Kidney tubule cell (primary cell): ENCODE measurements around the gene FHOD1.

Experiments
- DNase-seq: peaks from one replicate; pipeline ENCODE4 v3.0.0-alpha.2; 2018; ENCODE audit warnings: low spot score

FHOD1 gene

DNA sequence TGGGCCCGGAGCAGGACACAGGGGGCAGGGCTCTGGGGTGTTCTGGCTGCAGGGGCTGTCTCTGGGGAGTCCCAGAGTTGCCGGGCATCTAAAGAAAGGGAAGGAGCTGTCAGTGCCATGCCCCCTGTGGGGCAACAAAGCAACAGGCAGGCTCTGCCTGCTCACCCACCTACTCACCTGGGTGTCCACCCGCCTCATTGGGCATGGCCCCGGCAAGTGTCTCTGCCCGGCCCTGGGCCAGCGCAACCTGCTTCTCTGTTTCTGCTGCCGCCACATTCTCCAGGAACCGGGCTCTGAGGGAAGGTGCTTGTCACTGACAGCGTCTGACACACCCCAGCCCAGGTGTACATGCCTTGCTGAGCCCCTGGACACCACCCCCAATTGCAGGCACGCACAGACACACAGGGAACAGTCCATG, 13.1 kb downstream of the FHOD1 start:
- DNase-seq: no peak

DNA sequence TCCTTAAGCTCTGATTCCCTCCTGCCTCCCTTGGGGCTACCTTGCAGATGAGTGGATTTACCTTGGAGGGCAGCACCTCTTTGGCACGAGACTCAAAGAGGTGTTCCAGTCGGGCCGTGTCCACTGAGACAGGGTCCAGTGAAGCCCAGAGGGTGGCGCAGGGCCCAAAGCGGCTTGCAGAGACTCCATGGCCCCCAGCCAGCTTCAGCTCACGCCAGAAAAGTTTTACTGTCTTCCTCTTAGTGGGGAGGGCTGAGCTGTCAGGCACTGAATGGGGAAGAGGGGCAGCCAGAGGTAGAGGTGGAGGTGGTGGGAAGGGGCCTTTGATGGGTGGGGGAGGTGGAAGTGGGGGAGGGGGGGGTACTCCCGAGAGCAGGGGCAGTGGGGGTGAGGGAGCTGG, 13.7 kb downstream of the FHOD1 start:
- DNase-seq: no peak

DNA sequence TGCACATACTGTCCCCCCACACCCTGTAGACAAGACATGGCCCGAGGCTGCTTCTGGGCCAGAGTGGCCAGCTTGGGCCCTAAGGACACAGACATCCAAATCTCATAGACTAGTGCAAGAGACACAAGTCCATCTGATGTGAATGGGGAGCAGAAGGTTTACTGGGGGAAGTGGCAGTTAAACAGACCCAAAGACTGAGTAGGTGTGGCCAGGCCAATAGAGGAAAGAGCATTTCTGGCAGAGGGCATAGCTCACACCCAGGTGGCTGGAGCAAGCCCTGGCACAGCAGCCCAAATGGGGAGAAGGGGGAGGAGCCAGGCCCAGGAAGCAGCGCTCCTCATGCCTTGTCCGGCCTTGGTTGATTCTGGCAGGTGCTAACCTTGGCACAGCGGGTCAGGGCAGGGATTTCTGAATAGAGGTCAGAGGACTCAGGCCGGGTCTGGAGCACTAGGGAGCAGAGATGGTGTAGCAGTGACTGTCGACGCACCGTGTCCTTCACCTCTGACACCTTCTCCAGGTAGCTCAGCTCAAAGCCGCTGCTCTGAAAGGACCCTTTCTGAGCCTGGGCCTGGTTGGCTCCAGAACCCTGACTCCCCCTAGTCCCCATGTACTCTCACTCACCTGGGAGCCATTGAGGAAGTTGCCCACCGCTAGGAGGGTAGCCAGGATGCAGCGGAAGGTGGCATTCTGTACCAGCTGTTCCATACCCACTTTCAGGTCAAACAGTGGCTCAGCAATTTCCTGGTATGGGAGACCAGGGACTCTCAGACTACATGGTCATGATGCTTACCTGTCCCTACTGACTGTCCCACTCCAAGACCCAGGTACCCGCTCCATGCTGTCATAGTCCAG, 16.2 kb downstream of the FHOD1 start:
- DNase-seq: no peak

DNA sequence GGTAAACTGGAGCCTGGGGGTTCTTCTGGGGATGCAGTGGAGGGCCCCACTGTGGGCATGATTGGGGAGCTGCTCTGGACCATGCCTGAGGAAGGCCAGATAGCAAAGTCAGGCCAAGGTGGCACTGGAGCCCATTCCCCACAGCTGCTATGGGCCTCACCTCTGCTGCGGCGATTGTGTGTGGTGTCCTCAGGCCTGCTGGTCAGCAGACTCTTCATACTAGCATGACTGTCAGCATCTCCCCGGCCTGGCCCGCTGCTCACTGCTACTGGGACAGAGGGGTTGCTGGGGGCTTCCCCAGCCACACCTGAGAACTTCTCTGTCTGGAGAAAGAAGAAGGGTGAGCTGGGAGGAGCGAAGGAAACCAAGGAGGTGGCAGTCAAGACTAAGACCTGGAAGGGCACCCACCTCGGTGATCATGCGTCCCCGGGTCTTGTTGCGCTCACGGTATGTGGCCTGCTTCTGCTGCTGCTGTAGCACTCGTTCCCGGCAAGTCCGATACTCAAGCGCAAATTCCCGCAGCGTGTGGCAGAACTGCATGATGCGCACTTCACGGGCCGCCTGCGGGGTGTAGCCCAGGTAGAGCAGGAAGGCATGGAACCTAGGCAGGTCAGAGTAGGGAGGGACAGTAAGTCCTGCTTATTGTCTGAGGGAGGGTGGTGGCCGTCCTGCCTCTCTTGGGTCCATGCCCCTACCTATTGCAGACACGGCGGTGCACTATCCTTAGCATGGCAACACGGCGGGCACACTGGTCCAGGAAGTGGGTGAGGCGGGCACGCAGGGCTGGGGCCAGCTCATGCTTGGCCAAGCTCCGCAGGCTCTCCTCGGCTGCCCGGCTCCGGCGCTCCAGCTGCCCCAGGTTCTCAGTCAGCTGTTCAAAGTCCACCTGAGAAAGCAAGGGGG, 17.1 kb downstream of the FHOD1 start:
- no peak for DNase-seq

DNA sequence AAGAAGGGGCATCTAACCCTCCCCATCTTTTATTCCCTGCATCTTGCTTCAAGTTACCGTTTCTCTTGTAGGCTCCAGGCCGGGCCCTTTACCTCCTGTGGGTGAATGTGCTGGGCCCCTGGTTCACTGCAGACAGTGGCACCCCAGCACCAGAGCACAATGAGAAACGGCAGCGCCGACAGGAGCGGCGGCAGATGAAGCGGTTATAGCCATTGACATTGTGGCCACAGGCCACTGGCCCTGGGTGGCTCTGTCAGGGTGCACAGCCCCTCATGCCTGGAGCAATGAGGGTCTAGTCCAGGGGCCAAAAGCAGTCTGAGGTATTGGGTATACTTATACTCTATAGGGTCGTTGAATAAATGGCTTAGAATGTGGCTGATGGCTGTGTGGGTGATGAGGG, 18.4 kb downstream of the FHOD1 start:
- DNase-seq: no peak

DNA sequence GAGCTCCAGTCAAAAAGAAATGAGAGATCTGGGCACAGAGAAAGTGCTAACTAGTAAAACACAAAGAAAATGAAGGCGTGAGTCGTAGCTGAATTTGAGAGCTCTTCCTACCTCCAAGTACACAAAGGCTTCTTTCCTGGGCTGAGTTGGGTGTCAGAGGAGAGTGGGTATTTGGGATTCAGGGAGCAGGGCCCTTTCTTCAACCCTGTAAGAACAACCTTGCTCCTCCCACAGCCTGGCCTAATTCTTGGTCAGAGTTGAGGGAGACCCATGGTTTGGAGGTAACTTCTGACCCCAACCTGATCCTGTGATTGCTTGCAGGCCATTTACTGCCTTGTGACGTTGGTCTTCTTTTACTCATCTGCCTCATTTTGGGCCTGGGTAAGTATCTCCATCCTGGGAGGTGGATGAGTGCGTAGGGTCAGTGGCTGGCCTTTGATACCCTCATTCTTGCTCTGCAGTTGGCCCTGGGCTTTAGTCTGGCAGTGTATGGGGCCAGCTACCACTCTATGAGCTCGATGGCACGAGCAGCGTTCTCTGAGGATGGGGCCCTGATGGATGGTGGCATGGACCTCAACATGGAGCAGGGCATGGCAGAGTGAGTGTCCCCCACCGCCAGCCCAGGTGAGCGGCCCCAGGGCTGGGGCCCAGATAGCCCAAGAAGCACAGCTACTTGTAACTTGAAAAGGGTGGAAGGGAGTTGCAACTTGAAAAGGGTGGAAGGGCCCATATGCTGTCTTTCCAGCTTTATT, 19.1 kb downstream of the FHOD1 start:
- DNase-seq: no peak

DNA sequence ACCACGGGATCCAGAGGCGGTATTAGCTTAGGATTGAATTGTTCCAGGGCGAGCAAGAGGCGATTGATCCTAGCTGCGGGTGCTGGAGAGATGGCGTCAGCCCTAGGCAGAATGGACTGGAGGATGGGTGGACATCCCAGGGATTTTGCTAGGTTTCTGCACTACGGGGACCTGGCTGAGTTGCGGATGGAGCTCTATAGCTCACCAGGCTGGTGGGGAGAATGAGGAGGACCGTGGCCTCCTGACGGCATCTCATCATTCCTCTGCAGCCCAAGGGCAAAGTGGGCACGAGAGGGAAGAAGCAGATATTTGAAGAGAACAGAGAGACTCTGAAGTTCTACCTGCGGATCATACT, 19.7 kb downstream of the FHOD1 start:
- no peak for DNase-seq

DNA sequence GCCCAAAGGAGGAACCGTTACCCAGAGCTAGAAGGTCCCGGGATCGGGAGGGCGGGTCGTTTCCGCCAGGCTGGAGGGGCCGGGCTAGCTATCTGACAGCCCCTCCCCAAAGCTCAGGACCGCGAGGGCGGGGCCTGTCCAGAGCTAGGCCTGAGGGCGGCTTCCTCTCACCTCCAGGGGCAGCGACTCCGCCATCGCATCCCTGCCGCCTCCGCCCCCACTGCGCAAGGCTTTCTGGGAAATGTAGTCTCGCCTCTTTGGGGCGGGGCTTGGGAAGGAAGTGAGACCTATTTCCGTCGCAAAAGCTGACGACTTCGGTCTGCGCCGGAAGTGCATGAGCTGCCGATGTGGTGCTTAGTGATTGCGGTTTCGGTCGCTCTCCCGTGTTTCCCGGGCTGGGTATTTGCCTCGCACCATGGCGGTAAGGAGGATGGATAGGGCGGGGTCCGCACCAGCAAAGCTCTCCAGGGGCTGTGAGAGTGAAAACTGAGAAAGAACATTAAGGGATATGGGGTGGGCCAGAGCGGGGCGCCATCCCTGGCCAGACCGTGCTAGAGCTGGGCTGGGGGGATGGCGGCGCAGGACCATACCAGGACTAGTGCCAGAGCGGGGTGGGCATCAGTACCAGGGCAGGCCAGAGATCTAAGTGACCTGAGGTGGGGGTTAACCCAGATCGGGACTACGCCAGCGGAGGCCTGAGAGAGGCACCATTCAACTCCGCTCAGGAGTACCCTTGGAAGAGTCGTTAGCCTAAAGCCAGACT, 20.3 kb downstream of the FHOD1 start, which contains the start of gene TMEM208:
Gene TMEM208 (plus strand): TSS at position 327 of the 763 bp plus-strand sequence. CDS start 89 bp downstream, at position 416.
- DNase-seq: peak; percentile 99

DNA sequence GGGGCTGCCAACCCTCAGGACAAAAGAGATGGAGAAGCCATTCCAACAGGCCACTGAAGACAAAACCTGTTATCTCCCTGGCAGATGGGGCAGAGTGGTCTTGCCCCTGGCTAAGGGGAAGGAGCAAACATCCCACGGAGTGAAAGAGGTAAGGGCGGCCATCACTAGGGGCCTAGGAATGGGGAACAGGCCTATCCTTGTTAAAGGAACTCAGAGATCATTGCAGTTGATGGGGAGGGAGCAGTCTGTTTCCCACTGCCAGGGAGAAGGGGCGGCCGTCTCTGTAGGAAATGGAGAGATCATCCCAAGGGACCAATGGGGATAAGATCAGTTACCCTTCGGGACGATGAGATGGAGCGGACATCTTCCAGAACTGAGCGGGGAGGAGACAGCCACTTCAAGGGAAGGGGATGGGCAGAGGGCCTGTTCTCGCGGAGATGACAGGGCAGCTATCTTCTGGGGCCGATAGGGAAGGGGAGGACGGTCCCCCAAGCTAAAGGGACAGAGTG, 20.9 kb downstream of the FHOD1 start:
- no peak for DNase-seq

DNA sequence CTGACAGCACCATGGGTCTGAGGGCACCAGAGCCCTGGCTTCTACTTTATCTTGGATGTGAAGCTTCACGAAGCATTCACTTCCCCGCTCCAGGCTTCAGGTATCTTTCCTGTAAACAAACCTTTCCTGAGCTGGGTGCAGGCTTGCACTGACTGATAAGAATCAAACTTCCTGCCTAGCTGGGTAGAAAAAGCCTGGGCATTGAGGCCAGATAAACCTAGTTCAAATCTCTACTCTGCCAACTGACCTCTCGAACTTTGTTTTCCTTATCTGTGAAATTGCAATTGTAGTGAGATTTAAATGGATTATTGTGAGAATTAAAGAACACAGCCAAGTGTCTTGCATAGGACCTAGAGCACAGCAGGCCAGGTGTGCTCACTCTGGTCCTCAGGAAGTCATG, 23.3 kb downstream of the FHOD1 start:
- DNase-seq: no peak

DNA sequence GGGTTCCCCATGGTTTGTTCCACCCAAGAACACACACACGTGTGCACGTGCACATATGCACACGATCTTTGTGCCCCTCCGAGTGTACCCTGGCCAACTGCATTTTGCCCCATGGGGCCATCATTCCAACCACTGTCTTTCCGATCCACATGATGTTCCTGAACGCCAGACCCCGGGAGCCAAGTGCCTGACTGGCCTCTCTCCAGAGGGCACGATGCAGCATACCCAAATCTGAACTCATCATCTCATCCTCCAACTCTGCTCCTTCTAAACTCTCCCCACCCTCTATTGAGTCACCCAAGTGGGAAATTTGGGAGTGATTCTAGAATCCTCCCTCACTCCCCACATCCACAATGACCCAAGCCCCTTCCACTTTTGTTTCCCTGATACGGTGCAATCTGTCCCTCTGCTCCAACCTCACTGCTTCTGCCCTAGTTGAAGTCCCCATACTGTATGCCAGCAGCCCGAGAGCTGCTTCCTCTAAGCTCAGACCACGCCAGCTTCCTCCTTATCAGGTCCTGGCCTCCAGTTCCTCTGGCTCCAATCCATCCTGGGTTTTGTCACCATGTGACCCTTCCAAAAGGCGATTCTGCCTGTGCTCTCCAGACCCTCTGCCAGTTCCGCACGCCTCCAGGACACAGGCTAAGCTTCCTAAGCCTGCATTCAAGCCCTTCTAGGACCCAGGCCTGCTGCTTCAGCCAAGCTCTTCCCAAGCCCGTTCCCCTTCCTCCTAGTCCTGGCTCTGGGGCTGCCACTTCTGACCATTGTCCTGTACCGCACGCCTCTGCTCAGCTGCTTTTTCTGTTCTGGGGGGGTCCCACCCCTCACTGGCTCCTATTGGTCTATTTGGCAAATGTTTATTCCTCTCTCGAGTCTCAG, 30.4 kb downstream of the FHOD1 start:
- no peak for DNase-seq

DNA sequence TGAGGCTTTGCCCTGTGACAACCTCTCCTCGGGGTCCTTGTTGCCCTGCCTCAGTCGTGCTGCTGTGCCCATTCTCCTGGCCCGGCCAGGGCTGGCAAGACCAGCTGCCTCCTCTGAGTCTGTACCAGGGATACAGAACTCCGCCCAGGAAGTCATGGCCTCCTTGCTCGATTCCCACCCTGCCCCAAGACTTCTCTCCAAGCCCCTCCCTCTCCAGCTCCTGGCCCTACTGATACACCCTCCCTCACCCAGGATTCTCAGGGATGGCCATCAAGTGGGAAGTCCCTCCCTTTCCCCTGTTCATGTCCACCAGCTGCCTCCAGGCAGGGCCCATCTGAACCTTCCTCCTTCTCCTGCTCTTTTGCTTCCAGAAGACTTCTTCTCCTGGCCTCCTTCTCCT, 31.6 kb downstream of the FHOD1 start:
- no peak for DNase-seq

DNA sequence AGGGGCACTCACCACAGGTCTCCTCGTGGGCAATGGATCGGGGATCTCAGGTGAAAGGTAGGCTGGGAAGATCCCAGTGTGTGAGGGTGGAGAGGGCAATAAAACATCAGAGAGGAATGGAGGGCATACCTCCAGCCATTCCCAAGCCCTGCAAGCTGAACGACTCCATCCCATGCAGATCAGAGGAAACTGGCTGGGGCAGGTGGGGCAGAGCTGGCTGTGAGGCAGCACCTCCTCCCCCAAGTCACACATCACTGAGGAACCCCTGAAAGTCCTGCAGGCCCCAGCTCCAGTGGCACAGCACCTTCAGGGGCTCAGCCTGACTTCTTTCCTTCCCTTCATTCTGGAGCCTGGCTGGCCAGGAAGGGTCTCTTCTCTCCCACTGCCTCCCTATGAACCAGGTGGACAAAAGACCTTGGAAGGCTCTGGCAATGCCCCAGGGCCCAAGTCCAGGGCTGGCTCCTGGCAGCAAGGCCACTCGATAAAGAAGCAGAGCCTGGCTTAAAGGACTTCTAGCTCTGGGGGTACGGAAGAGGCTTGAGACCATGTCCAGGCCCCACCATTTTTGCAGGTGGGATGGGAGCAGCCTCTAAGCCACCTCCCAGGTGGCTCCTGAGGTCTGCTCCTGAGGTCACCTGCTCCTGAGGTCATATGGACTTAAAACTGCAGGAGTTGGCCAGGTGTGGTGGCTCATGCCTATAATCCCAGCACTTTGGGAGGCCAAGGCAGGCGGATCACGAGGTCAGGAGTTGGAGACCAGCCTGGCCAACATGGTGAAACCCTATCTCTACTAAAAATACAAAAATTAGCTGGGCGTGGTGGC, 33.9 kb downstream of the FHOD1 start:
- no peak for DNase-seq

DNA sequence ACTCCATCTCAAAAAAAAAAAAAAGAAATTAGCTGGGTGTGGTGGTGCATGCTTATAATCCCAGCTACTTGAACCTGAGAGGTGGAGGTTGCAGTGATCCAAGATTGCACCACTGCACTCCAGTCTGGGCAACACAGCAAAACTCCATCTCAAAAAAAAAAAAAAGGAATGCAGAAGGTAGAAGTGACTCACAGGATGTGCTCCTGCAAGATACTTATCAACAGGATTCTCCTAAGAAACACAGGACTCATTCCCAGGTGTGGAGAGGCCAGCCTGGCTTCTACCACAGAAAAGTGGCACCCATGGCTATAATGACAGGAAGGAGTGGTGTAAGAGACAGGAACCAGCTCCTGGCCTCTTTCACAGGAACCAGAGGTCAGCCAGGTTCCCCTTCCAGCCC, 34.5 kb downstream of the FHOD1 start:
- peak; percentile 83 for DNase-seq

DNA sequence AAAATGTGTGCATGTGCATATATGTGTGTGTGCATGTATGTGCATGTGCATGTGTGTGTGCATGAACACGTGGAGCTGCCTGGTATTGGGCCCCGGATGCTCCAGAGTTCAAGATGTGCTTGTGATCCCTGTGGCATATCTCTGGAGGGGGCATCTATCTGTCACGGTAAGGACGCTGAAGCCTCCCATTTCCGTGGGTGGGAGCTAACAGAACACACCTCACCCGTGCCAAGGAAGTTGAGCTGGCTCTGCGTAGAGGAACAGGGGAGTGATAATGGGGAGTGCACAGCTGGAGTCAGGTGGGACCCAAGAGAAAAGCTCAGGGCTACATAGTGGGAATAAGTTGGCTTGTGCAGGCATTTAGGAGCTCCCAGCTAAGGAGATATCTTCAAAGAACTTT, 35.6 kb downstream of the FHOD1 start:
- no peak for DNase-seq

DNA sequence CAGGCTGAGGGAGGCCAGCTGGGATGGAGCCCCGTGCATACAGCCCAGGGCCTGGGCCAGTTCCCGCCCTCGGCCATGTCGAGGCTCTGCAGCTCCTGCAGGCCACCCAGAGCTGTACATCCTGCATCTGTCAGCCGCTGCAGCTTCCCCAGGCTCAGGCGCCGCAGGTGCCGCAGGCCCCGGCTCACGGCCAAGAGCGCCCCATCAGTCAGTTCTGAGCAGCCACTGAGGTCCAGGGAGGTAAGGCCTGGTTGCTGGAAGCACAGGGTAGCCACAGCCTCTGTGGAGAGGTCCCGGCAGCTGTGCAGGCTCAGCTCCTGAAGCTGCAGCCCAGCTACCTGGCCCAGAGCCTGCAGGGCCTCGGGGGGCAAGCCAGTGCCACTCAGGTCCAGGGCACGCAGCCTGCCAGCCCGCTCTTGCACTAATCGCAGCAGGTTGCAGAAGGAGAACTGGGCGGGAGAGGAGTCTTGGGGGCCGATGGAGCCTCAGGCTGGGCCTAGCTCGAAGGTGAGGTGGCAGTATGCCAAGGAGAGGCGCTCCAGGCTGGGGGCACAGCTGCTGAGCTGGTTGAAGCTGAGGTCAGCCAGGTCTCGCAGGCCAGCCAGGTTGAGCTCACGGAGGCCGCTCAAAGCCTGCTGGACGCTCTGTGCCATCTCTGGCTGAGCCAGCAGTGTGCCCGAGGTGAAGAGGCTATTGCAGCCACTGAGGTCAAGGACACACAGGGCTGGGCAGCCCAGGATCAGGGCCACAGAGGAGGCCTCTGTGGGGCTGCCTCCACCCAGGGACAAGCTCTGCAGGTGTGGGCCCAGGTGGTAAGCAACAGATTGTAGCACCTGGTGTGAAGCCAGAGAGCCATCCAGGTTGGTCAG, 37.0 kb downstream of the FHOD1 start:
- DNase-seq: no peak

DNA sequence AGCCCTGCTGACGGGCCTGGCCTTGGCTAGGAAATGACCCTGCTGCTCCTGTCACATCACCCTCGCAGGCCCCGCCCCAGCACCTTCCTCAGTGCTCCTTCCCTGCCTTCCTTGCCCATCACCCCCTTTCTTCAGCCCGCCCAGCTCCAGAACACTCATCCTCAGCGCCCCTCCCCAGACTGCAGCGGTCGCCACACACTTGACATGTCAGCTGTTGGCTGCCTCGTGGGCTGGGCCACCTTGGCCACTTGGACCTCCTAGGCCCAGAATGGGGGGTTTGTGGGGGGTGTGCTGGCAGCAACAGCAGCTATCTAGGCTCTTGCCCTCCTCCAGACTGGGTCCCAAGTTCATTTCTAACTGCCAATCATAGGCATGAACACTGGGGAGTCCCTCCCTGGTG, 37.7 kb downstream of the FHOD1 start:
- no peak for DNase-seq

DNA sequence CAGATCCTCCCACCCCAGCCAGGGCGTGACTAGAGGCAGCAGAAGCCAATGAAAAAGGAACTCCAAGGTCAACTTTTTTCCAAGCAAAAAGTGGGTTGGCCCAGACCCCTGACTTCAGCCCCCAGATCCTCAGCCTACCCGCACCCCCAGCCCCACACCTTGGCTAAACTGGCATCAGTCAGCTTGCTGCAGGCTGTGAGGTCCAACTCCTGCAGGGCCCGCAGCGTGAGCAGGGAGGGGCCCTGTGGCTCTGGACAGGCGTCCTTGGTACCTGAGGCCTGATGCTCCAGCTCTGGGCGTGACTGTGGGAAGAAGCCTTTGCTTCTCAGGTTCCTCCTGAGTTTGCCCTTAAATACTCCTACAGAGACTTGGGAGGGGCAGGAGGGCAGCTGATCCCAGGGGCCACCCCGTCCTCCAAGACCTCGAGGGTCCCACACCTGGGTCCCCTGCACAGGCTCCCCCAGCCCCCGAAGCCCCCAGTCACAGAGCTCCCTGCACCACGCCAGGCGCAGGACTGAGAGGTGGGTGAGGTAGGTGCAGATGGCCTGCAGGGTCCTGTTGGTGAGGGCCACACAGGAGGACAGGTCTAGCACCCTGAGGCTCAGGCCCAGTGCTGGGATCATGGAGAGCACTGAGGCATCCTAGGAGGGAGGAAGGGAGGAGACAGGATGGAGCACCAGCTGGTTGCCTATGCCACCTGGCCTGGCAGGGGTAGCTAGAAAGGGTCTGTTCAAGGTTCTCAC, 39.0 kb downstream of the FHOD1 start:
- DNase-seq: no peak
